Measurements from ENCODE around the gene FGD2.
"Not testable (repeated sequence)": the region's sequence is repeated elsewhere in the genome, so short reads cannot be mapped to it uniquely, and the experiment has no call there.

The FGD2 gene

GRCh38 chr6:36971921-36972673, 33.4 kb upstream of the FGD2 start:
- no peak for FAIRE-seq

- FAIRE-seq, result no peak
These were observed 32.3 kb upstream of the FGD2 start for GRCh38 chr6:36973190-36973589.

GRCh38 chr6:36973647-36974046, 31.8 kb upstream of the FGD2 start:
- no peak for FAIRE-seq

- FAIRE-seq, result no peak
These were observed 30.0 kb upstream of the FGD2 start for GRCh38 chr6:36975231-36976006.

GRCh38 chr6:36976007-36976264, 29.5 kb upstream of the FGD2 start:
- no peak for FAIRE-seq

- no peak for FAIRE-seq
These were observed 28.9 kb upstream of the FGD2 start for GRCh38 chr6:36976509-36976908.

GRCh38 chr6:36976931-36977330, 28.5 kb upstream of the FGD2 start:
- no peak for FAIRE-seq

- FAIRE-seq, result no peak
These were observed 27.9 kb upstream of the FGD2 start for GRCh38 chr6:36977470-36977941.

GRCh38 chr6:36978421-36979346, 26.8 kb upstream of the FGD2 start:
- FAIRE-seq, result no peak

GRCh38 chr6:36979347-36979742, 26.1 kb upstream of the FGD2 start:
- no peak for FAIRE-seq

GRCh38 chr6:36980129-36980528, 25.3 kb upstream of the FGD2 start:
- FAIRE-seq, result no peak

- no peak for FAIRE-seq
These were observed 24.4 kb upstream of the FGD2 start for GRCh38 chr6:36980876-36981619.

GRCh38 chr6:36983538-36983937, 21.9 kb upstream of the FGD2 start:
- no peak for FAIRE-seq

GRCh38 chr6:36984581-36985416, 20.7 kb upstream of the FGD2 start:
- no peak for FAIRE-seq

GRCh38 chr6:36985417-36985807, 20.0 kb upstream of the FGD2 start:
- no peak for FAIRE-seq

- FAIRE-seq, result no peak
These were observed 19.4 kb upstream of the FGD2 start, which contains the start of gene MTCH1 for GRCh38 chr6:36985808-36986703. Gene MTCH1, minus strand, starts transcription at chr6:36986196. Its CDS starts 23 bp downstream, at chr6:36986173.

GRCh38 chr6:36986704-36987047, 18.8 kb upstream of the FGD2 start:
- FAIRE-seq, result no peak

GRCh38 chr6:36989264-36989663, 16.2 kb upstream of the FGD2 start:
- FAIRE-seq, result no peak

- not testable (repeated sequence) for FAIRE-seq
These were observed 15.1 kb upstream of the FGD2 start for GRCh38 chr6:36990401-36990800.
